Astrocyte of the cerebellum (primary cell): ENCODE measurements around the gene FAM210A.
"Not testable (repeated sequence)": the region's sequence is repeated elsewhere in the genome, so short reads cannot be mapped to it uniquely, and the experiment has no call there.

Experiments
- DNase-seq: peaks from one replicate; pipeline ENCODE4 v3.0.0-alpha.2; 2011; ENCODE audit warnings: low read depth
- H3K4me3 ChIP-seq: 2 replicates; pipeline ENCODE4 v1.5.1; 2011; ENCODE audit warnings: mild to moderate bottlenecking, low read depth, low read length, moderate library complexity
- CTCF ChIP-seq: IDR thresholded peaks from 2 replicates; pipeline ENCODE4 v1.5.1; 2012; ENCODE audit warnings: low read length, low read depth, moderate library complexity, mild to moderate bottlenecking; ENCODE audit errors: missing control alignments
- in situ Hi-C: cut with HindIII; loops from 2 replicates; pipeline ENCODE4 v1.10.0; 2017; ENCODE audit warnings: low sequenced_read_pairs

FAM210A gene

GRCh38 chr18:13756261-13756660, 29.9 kb upstream of the FAM210A start:
- H3K4me3 ChIP-seq: no peak overlapping the region
- no peak for TF ChIP-seq CTCF
- in situ Hi-C loops: no loop called here
- DNase-seq: no peak

- DNase-seq, H3K4me3 ChIP-seq, in situ Hi-C loops: not testable (repeated sequence)
Measured at GRCh38 chr18:13751599-13751998, 25.2 kb upstream of the FAM210A start.

- no peak overlapping the region for H3K4me3 ChIP-seq
- TF ChIP-seq CTCF: no peak
- no peak for DNase-seq
- in situ Hi-C loops: no loop called here
Measured at GRCh38 chr18:13746633-13747032, 20.3 kb upstream of the FAM210A start.

GRCh38 chr18:13745696-13746095, 19.3 kb upstream of the FAM210A start:
- no peak for TF ChIP-seq CTCF
- in situ Hi-C loops: no loop called here
- DNase-seq: no peak
- no peak overlapping the region for H3K4me3 ChIP-seq

GRCh38 chr18:13735681-13736080, 9.3 kb upstream of the FAM210A start:
- DNase-seq: no peak
- TF ChIP-seq CTCF: no peak
- in situ Hi-C loops: no loop called here
- no peak overlapping the region for H3K4me3 ChIP-seq

GRCh38 chr18:13730481-13730880, 4.1 kb upstream of the FAM210A start:
- TF ChIP-seq CTCF: no peak
- DNase-seq: no peak
- H3K4me3 ChIP-seq: no peak overlapping the region
- in situ Hi-C loops: no loop called here

- in situ Hi-C loops: no loop called here
- peak overlapping the region; percentile 84 for H3K4me3 ChIP-seq
- peak; percentile 15 for DNase-seq
- TF ChIP-seq CTCF: no peak
Measured at GRCh38 chr18:13726972-13727331, 594 bp upstream of the FAM210A start.
